Kidney (tissue), 14 donors: Measurements from ENCODE around the gene IFNA7. TPM values are rescaled to one million over a fixed set of nuclear protein-coding genes. Genes with fewer than 3 reads are reported as not detected.
"Not testable (repeated sequence)": the region's sequence is repeated elsewhere in the genome, so short reads cannot be mapped to it uniquely, and the experiment has no call there.

Experiments
- DNase-seq, 5 donors: peaks; one replicate each; pipeline ENCODE4 v3.0.0-alpha.2; 2013 to 2020
- FAIRE-seq: peaks from 2 replicates; lab custom pipeline; 2012; peaks lifted over from hg19 to GRCh38; lab: Jason Lieb, UNC
- H3K27ac ChIP-seq, 2 donors: one replicate each; pipeline ENCODE4 v1.7.0; 2013; ENCODE audit warnings: low read depth in 2 of 2, low read length in 2 of 2, inconsistent platforms in 1 of 2
- H3K27me3 ChIP-seq: one replicate; pipeline ENCODE4 v1.7.1; 2013; ENCODE audit warnings: low read length, inconsistent platforms; ENCODE audit not compliant: control insufficient read depth, insufficient read depth
- H3K36me3 ChIP-seq, 3 donors: one replicate each; pipeline versions ENCODE4 v1.7.0 to v1.7.1; 2013; ENCODE audit warnings: low read length in 3 of 3, control low read depth in 1 of 3, inconsistent platforms in 1 of 3; ENCODE audit not compliant: insufficient read depth in 3 of 3, control insufficient read depth in 2 of 3
- H3K4me1 ChIP-seq, 3 donors: one replicate each; pipeline versions ENCODE4 v1.7.0 to v1.7.1; 2013; ENCODE audit warnings: low read length in 3 of 3, inconsistent platforms in 1 of 3, low read depth in 1 of 3; ENCODE audit not compliant: control insufficient read depth in 2 of 3, insufficient read depth in 2 of 3
- H3K4me3 ChIP-seq, 3 donors: one replicate each; pipeline versions ENCODE4 v1.7.0 to v1.8.1; 2013; ENCODE audit warnings: low read length in 3 of 3, control low read depth in 1 of 3, inconsistent platforms in 1 of 3
- H3K9ac ChIP-seq, 3 donors: one replicate each; pipeline versions ENCODE4 v1.7.0 to v1.7.1; 2013; ENCODE audit warnings: low read length in 3 of 3, control low read depth in 1 of 3, inconsistent platforms in 1 of 3
- H3K9me3 ChIP-seq, 3 donors: one replicate each; pipeline versions ENCODE4 v1.7.0 to v1.7.1; 2013; ENCODE audit warnings: low read length in 3 of 3, control low read depth in 1 of 3, inconsistent platforms in 1 of 3; ENCODE audit not compliant: control insufficient read depth in 2 of 3, insufficient read depth in 1 of 3
- intact Hi-C: fragments of 100-400 bp; cut with DNase I; formaldehyde crosslinking; loops from one replicate; pipeline ENCODE4 v1.11.1; 2022
- polyA plus RNA-seq: library from polyadenylated mRNA; stranded (reverse); fragments of 350-450 nt; fragmentation: Illumina TruSeq; extraction: RNeasy Lipid Tissue Mini Kit (QIAGEN cat#74804); gene quantifications from one replicate; pipeline ENCODE4 v1.2.3, GENCODE V29; 2014; ENCODE audit warnings: low read depth, low replicate concordance; ENCODE audit not compliant: insufficient read depth
- total RNA-seq: library from RNA; stranded (reverse); fragmentation: NEBNext Ultra II Directional; extraction: Animal tissue kit (Norgen Biotek cat#: 25700); gene quantifications from one replicate; pipeline ENCODE4 v1.2.1, GENCODE V29; 2021
- TF ChIP-seq, protein P1 (sequence below): IDR thresholded peaks from 3 replicates; pipeline ENCODE4 v1.5.1; 2012; ENCODE audit warnings: mild to moderate bottlenecking, moderate library complexity, borderline replicate concordance; ENCODE audit not compliant: insufficient read depth; ENCODE audit errors: extremely low read depth
- donor health status: control.
- donor health status: control.
- donor health status: control.
- donor health status: control.
- donor health status: control.
- donor health status: DM: yes; HTN: yes; CAD: no.
- donor health status: Normal renal cell carcinoma (clear cell type).

IFNA7 gene
- total and polyA plus RNA-seq, 2 donors from 2014 or later = not detected

DNA sequence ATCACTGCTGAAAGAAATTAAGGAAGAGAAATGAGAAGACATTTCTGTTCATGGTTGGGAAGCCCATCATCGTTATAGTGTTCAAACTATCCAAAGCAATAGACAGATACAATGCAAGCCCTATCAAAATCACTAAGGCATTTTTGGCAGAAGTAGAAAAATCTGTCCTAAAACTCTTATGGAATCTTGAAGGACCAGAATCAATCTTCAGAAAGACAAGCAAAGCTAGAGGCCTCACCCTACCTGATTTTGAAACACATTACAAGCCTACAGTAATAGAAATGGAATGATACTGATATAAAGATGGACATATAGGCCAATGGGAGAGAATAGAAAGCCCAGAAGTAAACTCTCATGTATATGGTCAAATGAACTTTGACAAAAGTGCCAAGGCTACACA, 30.7 kb downstream of the IFNA7 start:
- DNase-seq (no peak), FAIRE-seq (no peak)
- H3K4me1 ChIP-seq = no peaks in the 10 kb centered on the region
- H3K9me3 ChIP-seq = no peaks in the 10 kb centered on the region
- intact Hi-C loops = no loop called here
- no peak overlapping the region for H3K9ac ChIP-seq
- no peaks in the 10 kb centered on the region for H3K27me3 ChIP-seq
- H3K4me3 ChIP-seq = no peak overlapping the region
- no peaks in the 10 kb centered on the region for H3K36me3 ChIP-seq
- H3K27ac ChIP-seq = no peak overlapping the region
- TF ChIP-seq, protein P1, sequence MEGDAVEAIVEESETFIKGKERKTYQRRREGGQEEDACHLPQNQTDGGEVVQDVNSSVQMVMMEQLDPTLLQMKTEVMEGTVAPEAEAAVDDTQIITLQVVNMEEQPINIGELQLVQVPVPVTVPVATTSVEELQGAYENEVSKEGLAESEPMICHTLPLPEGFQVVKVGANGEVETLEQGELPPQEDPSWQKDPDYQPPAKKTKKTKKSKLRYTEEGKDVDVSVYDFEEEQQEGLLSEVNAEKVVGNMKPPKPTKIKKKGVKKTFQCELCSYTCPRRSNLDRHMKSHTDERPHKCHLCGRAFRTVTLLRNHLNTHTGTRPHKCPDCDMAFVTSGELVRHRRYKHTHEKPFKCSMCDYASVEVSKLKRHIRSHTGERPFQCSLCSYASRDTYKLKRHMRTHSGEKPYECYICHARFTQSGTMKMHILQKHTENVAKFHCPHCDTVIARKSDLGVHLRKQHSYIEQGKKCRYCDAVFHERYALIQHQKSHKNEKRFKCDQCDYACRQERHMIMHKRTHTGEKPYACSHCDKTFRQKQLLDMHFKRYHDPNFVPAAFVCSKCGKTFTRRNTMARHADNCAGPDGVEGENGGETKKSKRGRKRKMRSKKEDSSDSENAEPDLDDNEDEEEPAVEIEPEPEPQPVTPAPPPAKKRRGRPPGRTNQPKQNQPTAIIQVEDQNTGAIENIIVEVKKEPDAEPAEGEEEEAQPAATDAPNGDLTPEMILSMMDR = no peak

DNA sequence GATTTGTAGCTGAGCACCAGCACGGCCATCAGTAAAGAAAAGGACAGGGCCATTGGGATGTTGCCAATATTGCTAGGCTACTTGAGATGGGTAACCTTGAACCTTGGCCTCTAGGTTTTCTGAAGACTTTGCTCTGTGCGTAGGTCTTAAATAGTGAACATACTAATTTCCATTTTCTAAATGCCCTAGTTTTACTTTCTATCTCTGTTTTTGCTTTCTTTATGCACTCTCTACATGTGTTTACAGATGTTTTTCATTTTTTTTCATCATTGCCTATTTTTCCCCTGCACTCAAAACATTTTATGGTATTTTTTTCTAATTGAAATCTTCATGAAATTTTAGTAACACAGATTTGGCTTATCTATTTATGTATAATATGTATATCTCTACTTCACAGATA, 35.4 kb downstream of the IFNA7 start, which contains the start of gene IFNA21:
Gene IFNA21 (minus strand): TSS at position 101 of the 400 bp plus-strand sequence. CDS start 48 bp downstream, at position 53.
- H3K9ac ChIP-seq, H3K4me1 ChIP-seq, DNase-seq, H3K36me3 ChIP-seq, H3K4me3 ChIP-seq, H3K9me3 ChIP-seq, H3K27ac ChIP-seq, FAIRE-seq, intact Hi-C loops, H3K27me3 ChIP-seq: not testable (repeated sequence)

- TF ChIP-seq, protein P1 = no peak
- Histone ChIP-seq H3K9ac (no peak overlapping the region), H3K4me1 (no peaks in the 10 kb centered on the region), H3K4me3 (no peak overlapping the region), H3K27me3 (no peaks in the 10 kb centered on the region), H3K27ac (no peak overlapping the region), H3K36me3 (no peaks in the 10 kb centered on the region), H3K9me3 (no peaks in the 10 kb centered on the region)
- DNase-seq = no peak
- intact Hi-C loops = no loop called here
- FAIRE-seq = no peak
Measured at GRCh38 chr9:21165516-21165915, 36.5 kb downstream of the IFNA7 start.

GRCh38 chr9:21160178-21160577, 41.8 kb downstream of the IFNA7 start:
- H3K9me3 ChIP-seq = peaks cover 0 to 3% (median 2%) of the 10 kb centered on the region in 3 donors
- no peak overlapping the region for H3K27ac ChIP-seq
- FAIRE-seq (no peak), DNase-seq (no peak)
- no peak overlapping the region for H3K9ac ChIP-seq
- intact Hi-C loops = no loop called here
- TF ChIP-seq, protein P1 = no peak
- no peaks in the 10 kb centered on the region for H3K36me3 ChIP-seq
- H3K27me3 ChIP-seq = no peaks in the 10 kb centered on the region
- H3K4me3 ChIP-seq = no peak overlapping the region
- no peaks in the 10 kb centered on the region for H3K4me1 ChIP-seq
